Measurements from ENCODE around the gene STON1. TPM values are rescaled to one million over a fixed set of nuclear protein-coding genes. Genes with fewer than 3 reads are reported as not detected.
"Not testable (repeated sequence)": the region's sequence is repeated elsewhere in the genome, so short reads cannot be mapped to it uniquely, and the experiment has no call there.

Gene STON1
- total and polyA plus RNA-seq, 12 donors = 4.6 to 51.1 (median 13.4) TPM

GRCh38 chr2:48617618-48618017 lies 87.7 kb downstream of the STON1 start, which contains the start of gene GTF2A1L:
GTF2A1L (plus strand) TSS chr2:48617856; CDS start chr2:48617875, 19 bp downstream.
- WGBS, 4 donors = 65 to 87% (median 75%) methylated on average over 26 of the region's 26 CpGs
- intact Hi-C loops (cut with DNase I) = no loop called here
- DNase-seq = no peak

DNA sequence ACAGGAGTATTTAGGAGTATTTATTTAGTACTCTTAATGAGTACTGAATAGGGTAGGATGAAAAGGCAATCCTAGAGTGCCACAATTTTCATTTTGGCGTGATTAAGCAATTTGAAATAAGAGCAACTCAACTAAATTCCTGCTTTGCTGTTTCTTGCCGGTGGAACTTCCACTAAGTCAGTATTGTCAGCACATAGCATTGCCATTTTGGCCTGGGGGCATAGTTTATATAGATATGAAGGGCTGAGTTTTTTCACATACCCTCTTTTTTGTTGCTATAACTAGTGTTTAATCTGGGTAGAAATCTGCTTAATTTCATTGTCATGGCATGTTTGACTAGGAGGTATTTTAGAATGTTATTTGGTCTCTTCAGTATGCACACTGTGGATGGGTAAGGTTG lies 89.6 kb downstream of the STON1 start:
- Histone ChIP-seq H3K9me3 (replicated peaks in 1 of 3) (no peaks in the 10 kb centered on the region), H3K4me1 (replicated peaks in 1 of 2) (no peaks in the 10 kb centered on the region), H3K4me3 (no peak overlapping the region), H3K27me3 (peaks cover 3% of the 10 kb centered on the region), H3K36me3 (replicated peaks in 1 of 2) (no peaks in the 10 kb centered on the region), H3K27ac (no peak overlapping the region)
- DNase-seq = no peak
- TF ChIP-seq POLR2A (IDR thresholded peaks at IDR 0.05) (no peak), CTCF (IDR thresholded peaks at IDR 0.05) (no peak)
- 80 to 94% (median 85%) methylated on average over 2 of the region's 2 CpGs for WGBS, 4 donors
- intact Hi-C loops (cut with DNase I) = no loop called here

More at GRCh38 chr2:48617618-48618017, 87.7 kb downstream of the STON1 start, which contains the start of gene GTF2A1L:
- Histone ChIP-seq H3K9me3 (replicated peaks in 1 of 3) (no peaks in the 10 kb centered on the region), H3K27ac (no peak within 1 kb of the TSS), H3K4me3 (no peak within 1 kb of the TSS), H3K36me3 (replicated peaks in 1 of 2) (no peaks in the 10 kb centered on the region), H3K4me1 (replicated peaks in 1 of 2) (no peaks in the 10 kb centered on the region), H3K27me3 (peaks cover 3% of the 10 kb centered on the region)
- TF ChIP-seq CTCF (IDR thresholded peaks at IDR 0.05) (no peak), POLR2A (IDR thresholded peaks at IDR 0.05) (no peak)

DNA sequence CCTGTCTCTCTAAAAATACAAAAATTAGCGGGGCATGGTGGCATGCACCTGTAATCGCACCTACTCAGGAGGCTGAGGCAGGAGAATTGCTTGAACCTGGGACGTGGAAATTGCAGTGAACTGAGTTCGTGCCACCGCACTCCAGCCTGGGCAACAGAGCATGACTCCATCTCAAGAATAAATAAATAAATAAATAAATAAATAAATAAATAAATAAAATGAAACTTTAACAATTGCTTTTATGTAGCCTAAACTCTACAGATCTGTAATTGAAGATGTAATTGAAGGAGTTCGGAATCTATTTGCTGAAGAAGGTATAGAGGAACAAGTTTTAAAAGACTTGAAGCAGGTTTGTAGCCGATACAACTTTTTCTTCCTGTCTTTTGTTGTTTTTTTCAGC lies 90.7 kb downstream of the STON1 start:
- H3K36me3 ChIP-seq (replicated peaks in 1 of 2) = no peaks in the 10 kb centered on the region
- H3K27ac ChIP-seq = no peak overlapping the region
- H3K9me3 ChIP-seq (replicated peaks in 1 of 3) = no peaks in the 10 kb centered on the region
- H3K4me1 ChIP-seq (replicated peaks in 1 of 2) = no peaks in the 10 kb centered on the region
- no peak for TF ChIP-seq CTCF (IDR thresholded peaks at IDR 0.05)
- TF ChIP-seq POLR2A (IDR thresholded peaks at IDR 0.05) = no peak
- DNase-seq = no peak
- peaks cover 3% of the 10 kb centered on the region for H3K27me3 ChIP-seq
- WGBS, 4 donors = 88 to 90% (median 88%) methylated on average over 7 of the region's 7 CpGs
- no peak overlapping the region for H3K4me3 ChIP-seq
- intact Hi-C loops (cut with DNase I) = no loop called here

- H3K27ac ChIP-seq; H3K4me1 ChIP-seq (replicated peaks in 1 of 2); H3K9me3 ChIP-seq (replicated peaks in 1 of 3); H3K27me3 ChIP-seq; DNase-seq; intact Hi-C loops (cut with DNase I); H3K36me3 ChIP-seq (replicated peaks in 1 of 2); H3K4me3 ChIP-seq: not testable (repeated sequence)
- TF ChIP-seq CTCF (IDR thresholded peaks at IDR 0.05) = peak in 1 of 6 experiments; percentile 7
- whole genome bisulfite sequencing, 4 donors = 82 to 92% (median 87%) methylated on average over 5 of the region's 5 CpGs
Measured at GRCh38 chr2:48622691-48623090, 92.7 kb downstream of the STON1 start.
